Thoracic aorta (tissue), 2 donors: Measurements from ENCODE around the gene GINS3. TPM values are rescaled to one million over a fixed set of nuclear protein-coding genes. Genes with fewer than 3 reads are reported as not detected.

Experiments used
- ATAC-seq: fragments of 150-250 bp; one replicate; pipeline ENCODE4 v1.8.0; 2017; ENCODE audit warnings: low read depth; ENCODE audit not compliant: insufficient number of reproducible peaks, low FRiP score
- DNase-seq: peaks from one replicate; pipeline ENCODE4 v3.0.0-alpha.2; 2020; ENCODE audit warnings: low spot score
- H3K27ac ChIP-seq, 2 donors: fragments of 200-600 bp; sonication (generic); 1 replicate in 1 of 2; 2 replicates in 1 of 2; pipeline ENCODE4 v1.5.1; 2016; ENCODE audit warnings: mild to moderate bottlenecking in 2 of 2, moderate library complexity in 2 of 2
- H3K27me3 ChIP-seq: fragments of 200-600 bp; sonication (generic); replicated peaks from 2 replicates; pipeline ENCODE4 v1.6.0; 2016; ENCODE audit warnings: mild to moderate bottlenecking; ENCODE audit not compliant: insufficient read depth
- H3K36me3 ChIP-seq: fragments of 200-600 bp; sonication (generic); one replicate; pipeline ENCODE4 v1.5.1; 2016
- H3K4me1 ChIP-seq, 2 donors: fragments of 200-600 bp; sonication (generic); 1 replicate in 1 of 2; 2 replicates in 1 of 2; pipeline versions ENCODE4 v1.5.1 to v1.6.0; 2016; ENCODE audit warnings: low read depth in 2 of 2, mild to moderate bottlenecking in 1 of 2; ENCODE audit not compliant: control insufficient read depth in 1 of 2
- H3K4me3 ChIP-seq: fragments of 200-600 bp; sonication (generic); 2 replicates; pipeline ENCODE4 v1.5.1; 2016; ENCODE audit warnings: mild to moderate bottlenecking
- H3K9me3 ChIP-seq: fragments of 200-600 bp; sonication (generic); 2 replicates; pipeline ENCODE4 v1.5.1; 2016
- CTCF ChIP-seq: fragments of 200-600 bp; sonication (generic); IDR thresholded peaks from one replicate; pipeline ENCODE4 v1.5.1; 2019; ENCODE audit warnings: antibody characterized with exemption
- total RNA-seq, 2 donors: library from RNA; depleted of rRNA; stranded (reverse); fragments of >200 nt; gene quantifications; one replicate each; pipeline versions ENCODE4 v1.1.0 to v1.2.3, GENCODE V29; 2016

Gene GINS3
- total RNA-seq, 2 donors from 2014 or later: 1.1 to 1.3 TPM

- no peak for TF ChIP-seq CTCF
- ATAC-seq: no peak
Measured at GRCh38 chr16:58435779-58436178, 43.5 kb downstream of the GINS3 start.

DNA sequence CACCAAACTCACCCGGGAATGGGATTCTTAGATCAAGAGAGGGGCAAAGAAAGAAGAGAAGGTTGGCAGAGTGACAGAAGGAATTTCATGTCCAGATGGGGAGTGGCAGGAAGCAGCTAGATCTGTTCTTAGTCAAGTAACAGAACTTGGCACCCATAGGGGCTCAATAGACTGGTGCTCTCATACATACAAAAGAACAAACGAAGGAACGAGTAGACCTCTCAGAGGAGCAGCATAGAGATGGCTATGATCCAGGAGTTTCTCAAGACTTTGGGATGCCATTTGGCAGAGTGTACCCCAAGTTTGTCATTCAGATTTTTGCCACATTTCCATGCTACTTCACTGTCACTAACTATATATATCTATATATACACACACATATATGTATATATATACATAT lies 47.9 kb downstream of the GINS3 start:
- no peaks in the 10 kb centered on the region for H3K36me3 ChIP-seq
- H3K27ac ChIP-seq: no peak overlapping the region
- H3K9me3 ChIP-seq: peaks cover 3% of the 10 kb centered on the region
- TF ChIP-seq CTCF: no peak
- H3K27me3 ChIP-seq: no peaks in the 10 kb centered on the region
- H3K4me3 ChIP-seq: no peak overlapping the region
- no peak for DNase-seq
- ATAC-seq: no peak
- no peaks in the 10 kb centered on the region for H3K4me1 ChIP-seq

More at GRCh38 chr16:58435779-58436178, 43.5 kb downstream of the GINS3 start:
- no peak for DNase-seq
- Histone ChIP-seq H3K4me1 (no peaks in the 10 kb centered on the region), H3K9me3 (peaks cover 3% of the 10 kb centered on the region), H3K27me3 (no peaks in the 10 kb centered on the region), H3K36me3 (no peaks in the 10 kb centered on the region), H3K27ac (no peak overlapping the region), H3K4me3 (no peak overlapping the region)

GRCh38 chr16:58442547-58442946 lies 50.3 kb downstream of the GINS3 start:
- Histone ChIP-seq H3K4me1 (no peaks in the 10 kb centered on the region), H3K4me3 (no peak overlapping the region), H3K27me3 (no peaks in the 10 kb centered on the region), H3K36me3 (no peaks in the 10 kb centered on the region), H3K27ac (no peak overlapping the region), H3K9me3 (no peaks in the 10 kb centered on the region)
- DNase-seq: no peak
- no peak for ATAC-seq
- TF ChIP-seq CTCF: no peak

GRCh38 chr16:58443783-58444182 lies 51.5 kb downstream of the GINS3 start:
- DNase-seq: no peak
- no peaks in the 10 kb centered on the region for H3K27me3 ChIP-seq
- H3K4me1 ChIP-seq: no peaks in the 10 kb centered on the region
- no peak for TF ChIP-seq CTCF
- no peaks in the 10 kb centered on the region for H3K9me3 ChIP-seq
- H3K36me3 ChIP-seq: no peaks in the 10 kb centered on the region
- H3K4me3 ChIP-seq: no peak overlapping the region
- H3K27ac ChIP-seq: no peak overlapping the region
- no peak for ATAC-seq

GRCh38 chr16:58444265-58444664 lies 52.0 kb downstream of the GINS3 start:
- H3K4me3 ChIP-seq: no peak overlapping the region
- H3K27me3 ChIP-seq: no peaks in the 10 kb centered on the region
- H3K9me3 ChIP-seq: no peaks in the 10 kb centered on the region
- no peak overlapping the region for H3K27ac ChIP-seq
- no peak for ATAC-seq
- TF ChIP-seq CTCF: no peak
- no peak for DNase-seq
- H3K4me1 ChIP-seq: no peaks in the 10 kb centered on the region
- H3K36me3 ChIP-seq: no peaks in the 10 kb centered on the region
